Upper lobe of left lung (tissue), 4 donors: ENCODE results near the gene IAPP.

Experiments
- EP300 ChIP-seq, 4 donors: sonication (generic); formaldehyde crosslinking; IDR thresholded peaks; one replicate each; pipeline ENCODE4 v1.5.1; 2017; ENCODE audit warnings: antibody characterized with exemption in 4 of 4, control low read depth in 2 of 4
- POLR2A ChIP-seq, 4 donors: fragments of 450-650 bp; IDR thresholded peaks; one replicate each; pipeline ENCODE4 v1.5.1; 2016 to 2017; ENCODE audit warnings: antibody characterized with exemption in 4 of 4, mild to moderate bottlenecking in 2 of 4
- POLR2AphosphoS5 ChIP-seq, 2 donors: sonication (generic); formaldehyde crosslinking; IDR thresholded peaks; one replicate each; pipeline ENCODE4 v1.5.1; 2017; ENCODE audit warnings: antibody characterized with exemption in 2 of 2
- TF ChIP-seq, protein P1 (sequence below), 6 experiments: fragments of 450-650 bp in 4 of 6; fragments of 200-600 bp in 2 of 6; sonication (generic) in 2 of 6; IDR thresholded peaks; one replicate each; pipeline ENCODE4 v1.5.1; 2016 to 2019; ENCODE audit warnings: antibody characterized with exemption in 6 of 6

GRCh38 chr12:21428241-21428640, 55.5 kb downstream of the IAPP start:
- TF ChIP-seq POLR2AphosphoS5 (IDR thresholded peaks at IDR 0.05) = no peak
- TF ChIP-seq, protein P1, sequence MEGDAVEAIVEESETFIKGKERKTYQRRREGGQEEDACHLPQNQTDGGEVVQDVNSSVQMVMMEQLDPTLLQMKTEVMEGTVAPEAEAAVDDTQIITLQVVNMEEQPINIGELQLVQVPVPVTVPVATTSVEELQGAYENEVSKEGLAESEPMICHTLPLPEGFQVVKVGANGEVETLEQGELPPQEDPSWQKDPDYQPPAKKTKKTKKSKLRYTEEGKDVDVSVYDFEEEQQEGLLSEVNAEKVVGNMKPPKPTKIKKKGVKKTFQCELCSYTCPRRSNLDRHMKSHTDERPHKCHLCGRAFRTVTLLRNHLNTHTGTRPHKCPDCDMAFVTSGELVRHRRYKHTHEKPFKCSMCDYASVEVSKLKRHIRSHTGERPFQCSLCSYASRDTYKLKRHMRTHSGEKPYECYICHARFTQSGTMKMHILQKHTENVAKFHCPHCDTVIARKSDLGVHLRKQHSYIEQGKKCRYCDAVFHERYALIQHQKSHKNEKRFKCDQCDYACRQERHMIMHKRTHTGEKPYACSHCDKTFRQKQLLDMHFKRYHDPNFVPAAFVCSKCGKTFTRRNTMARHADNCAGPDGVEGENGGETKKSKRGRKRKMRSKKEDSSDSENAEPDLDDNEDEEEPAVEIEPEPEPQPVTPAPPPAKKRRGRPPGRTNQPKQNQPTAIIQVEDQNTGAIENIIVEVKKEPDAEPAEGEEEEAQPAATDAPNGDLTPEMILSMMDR (IDR thresholded peaks at IDR 0.05) = no peak
- TF ChIP-seq POLR2A (IDR thresholded peaks at IDR 0.05) = no peak
- TF ChIP-seq EP300 (IDR thresholded peaks at IDR 0.05) = no peak
